ENCODE results near the gene HTRA3.

HTRA3 gene

GRCh38 chr4:8315435-8316250 lies 46.1 kb downstream of the HTRA3 start:
- DNase-seq, result no peak

GRCh38 chr4:8316251-8316771 lies 46.8 kb downstream of the HTRA3 start:
- no peak for DNase-seq

GRCh38 chr4:8316911-8317351 lies 47.4 kb downstream of the HTRA3 start:
- DNase-seq, result no peak

GRCh38 chr4:8317474-8317873 lies 47.9 kb downstream of the HTRA3 start:
- DNase-seq, result no peak

- DNase-seq, result no peak
Observed at GRCh38 chr4:8318509-8318908, 49.0 kb downstream of the HTRA3 start.

DNA sequence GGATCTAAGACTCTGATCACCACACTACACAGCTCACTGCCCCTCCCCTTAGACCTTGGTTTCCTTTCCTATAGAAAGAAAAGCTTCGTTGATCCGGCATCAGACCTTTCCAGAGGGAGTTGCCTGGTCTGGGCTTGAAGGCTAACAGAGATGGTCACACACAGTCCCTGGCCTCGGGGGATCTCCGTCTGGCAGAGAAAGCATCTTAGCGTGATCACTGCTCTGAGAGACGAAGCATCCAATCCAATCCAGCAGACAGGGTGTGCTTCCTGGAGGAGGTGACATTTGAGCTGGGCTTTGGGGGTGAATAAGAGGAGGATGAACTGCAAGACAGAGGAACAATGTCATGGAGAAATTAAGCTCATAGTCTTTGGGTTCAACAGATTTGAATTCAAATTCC lies 49.5 kb downstream of the HTRA3 start:
- no peak for DNase-seq

DNA sequence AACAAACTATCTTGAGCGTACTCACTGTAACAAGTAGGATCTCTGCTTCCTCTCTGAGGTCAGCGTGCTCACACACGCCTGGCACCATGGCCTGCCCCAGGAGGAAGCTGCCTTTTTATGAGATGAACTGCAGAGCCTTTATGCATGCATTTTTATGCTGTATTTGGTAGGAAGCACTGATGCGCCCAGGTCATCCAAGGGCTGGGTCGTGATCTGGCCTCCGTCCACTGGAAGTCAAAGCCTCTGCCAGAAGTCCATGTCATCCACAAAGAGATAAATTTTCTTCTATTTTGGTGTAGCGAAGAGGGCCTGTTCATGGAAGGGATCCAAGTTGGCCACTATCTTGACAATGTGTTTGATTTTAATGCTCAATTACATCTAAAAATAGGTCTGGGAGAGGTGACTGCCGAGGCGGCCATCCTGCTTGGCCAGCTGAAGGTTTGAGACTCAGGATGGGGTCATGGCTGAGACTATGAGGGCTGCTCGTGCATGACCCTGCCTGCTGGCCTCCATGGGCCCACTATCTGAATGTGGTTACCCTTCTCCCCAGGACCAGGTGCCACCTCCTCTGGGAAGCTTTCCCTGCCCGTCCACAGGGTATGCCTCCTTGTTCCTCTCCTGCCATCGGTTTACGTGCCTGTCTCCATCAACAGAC lies 50.3 kb downstream of the HTRA3 start:
- peak in 1 of 2 experiments; percentile 21 for DNase-seq

DNA sequence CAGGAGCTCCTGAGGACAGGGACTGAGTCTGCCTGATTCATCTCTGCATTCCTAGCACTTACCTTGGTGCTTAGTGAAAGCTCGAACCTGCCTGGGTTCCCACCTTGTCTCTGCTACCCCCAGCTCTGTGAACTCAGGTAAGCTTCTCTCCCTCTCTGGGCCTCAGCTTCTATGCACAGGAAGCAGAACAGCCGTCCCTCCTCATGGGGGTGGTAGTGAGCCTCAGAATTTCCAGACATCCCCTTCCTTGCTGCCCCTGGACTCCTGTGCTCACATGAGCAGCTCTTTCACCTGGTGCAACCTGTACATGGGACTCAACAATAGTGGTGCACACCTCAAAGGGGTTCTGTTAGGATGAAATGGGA lies 50.8 kb downstream of the HTRA3 start:
- DNase-seq, result no peak

DNA sequence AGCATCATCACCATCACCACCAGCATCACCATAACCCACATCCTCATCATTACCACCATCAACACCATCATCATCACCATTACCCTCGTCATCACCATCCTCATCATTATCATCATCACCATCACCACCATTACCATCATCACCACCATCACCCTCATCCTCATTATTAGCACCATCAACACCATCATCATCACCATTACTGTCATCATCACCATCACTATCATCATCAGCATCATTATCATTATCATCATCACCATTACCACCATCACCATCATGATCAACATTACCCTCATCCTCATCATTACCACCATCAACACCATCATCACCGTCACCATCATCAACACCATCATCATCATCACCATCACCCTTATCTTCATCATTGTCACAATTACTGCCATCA lies 51.7 kb downstream of the HTRA3 start:
- no peak for DNase-seq

GRCh38 chr4:8321771-8322170 lies 52.2 kb downstream of the HTRA3 start:
- no peak for DNase-seq

DNA sequence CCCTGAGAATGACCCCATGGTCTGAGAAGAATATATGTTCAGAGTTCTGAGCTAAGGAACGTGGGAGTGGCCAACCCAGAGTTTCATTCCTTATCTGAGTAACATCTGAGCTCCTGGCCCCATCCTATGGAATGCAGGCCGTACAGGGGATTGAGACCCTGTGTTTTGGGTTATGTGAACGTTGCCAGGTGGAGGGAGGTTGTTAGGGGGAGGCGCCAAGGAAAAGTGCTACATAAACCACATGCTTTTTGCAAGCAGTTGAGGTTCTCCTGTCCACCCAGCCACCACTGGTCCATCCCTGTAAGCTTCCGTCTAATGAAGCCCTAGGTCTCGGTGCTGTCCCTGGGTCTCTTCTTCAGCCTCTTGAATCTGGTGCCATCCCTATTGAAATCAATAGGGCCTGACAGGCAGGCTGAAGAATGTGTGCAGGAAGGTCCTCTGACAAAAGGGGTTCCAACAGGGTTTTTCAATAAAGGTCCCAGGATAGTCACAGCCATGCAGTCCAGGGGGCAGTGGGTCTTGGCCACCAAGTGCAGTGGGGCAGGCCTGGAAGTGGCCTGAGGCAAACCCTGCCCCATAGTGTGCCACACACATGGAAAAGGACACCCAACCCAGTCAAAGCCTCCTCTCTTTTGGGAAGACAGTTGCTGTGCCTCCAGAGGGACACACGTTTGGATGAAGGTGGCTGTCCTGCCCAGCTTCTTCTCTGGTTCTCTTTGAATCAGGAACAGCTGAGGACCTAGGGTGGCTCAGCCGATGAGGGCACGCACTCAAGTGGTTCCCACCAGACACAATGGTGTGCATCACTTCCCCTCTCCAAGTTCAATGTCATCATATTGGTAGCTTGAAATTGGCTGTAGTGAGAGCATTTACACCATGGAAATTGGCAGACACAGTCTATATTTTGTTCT lies 53.5 kb downstream of the HTRA3 start:
- no peak for DNase-seq

DNA sequence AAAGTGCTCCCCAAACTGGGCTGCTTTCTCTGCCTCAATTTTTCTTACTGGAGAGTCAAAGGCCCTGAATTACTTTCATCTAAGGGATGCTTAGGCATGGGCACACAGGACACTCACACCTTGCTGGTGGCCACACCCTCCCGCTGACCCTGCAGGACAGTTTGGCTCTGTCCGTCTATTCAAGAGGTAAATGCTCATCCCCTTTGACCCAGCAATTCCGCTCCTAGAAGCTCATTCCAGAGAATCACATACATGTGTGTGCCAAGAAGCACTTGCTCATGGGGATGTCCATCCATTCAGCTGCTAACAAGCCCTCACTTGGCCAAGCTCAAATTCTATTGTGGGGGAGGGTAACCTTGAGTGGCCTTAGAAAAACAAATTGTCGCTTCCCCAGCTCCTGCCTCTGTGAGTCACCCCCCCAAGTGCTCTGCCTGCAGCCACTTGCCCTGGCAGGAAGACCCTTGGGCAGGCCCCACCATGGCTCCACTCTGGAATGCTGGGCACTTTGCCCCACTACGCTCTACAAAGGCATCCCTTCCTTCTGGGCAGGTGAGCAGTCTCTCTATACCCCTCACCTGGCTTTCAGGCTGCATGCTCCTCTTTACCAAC lies 54.5 kb downstream of the HTRA3 start:
- DNase-seq, result no peak

DNA sequence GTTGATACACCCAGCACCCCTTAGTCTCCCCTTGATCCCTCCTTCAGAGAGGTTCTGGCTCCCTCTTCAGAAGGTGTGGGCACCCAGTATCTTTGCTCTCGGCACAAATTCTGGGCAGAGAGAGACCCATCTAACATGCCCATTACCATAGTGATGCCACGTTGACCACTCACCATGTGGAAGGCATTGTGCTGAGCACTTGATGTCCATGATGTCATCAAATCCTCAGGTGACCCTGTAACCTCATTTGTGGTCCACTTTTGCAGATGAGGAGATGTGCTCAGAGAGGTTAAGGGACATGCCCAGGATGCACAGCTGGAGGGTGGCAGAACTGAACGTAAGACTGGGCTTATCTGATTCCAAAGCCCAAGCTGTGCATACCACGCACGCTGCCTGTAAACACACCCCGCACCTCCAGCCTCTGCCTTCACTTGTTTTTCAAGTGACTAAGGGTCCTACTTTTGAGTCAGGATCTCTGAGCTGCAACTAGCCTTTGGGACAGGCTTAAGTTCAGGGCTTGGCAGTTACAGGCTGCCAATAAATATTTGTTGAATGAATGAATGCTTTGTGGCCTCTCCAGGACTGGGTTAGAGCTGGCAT lies 55.2 kb downstream of the HTRA3 start:
- DNase-seq, result no peak

DNA sequence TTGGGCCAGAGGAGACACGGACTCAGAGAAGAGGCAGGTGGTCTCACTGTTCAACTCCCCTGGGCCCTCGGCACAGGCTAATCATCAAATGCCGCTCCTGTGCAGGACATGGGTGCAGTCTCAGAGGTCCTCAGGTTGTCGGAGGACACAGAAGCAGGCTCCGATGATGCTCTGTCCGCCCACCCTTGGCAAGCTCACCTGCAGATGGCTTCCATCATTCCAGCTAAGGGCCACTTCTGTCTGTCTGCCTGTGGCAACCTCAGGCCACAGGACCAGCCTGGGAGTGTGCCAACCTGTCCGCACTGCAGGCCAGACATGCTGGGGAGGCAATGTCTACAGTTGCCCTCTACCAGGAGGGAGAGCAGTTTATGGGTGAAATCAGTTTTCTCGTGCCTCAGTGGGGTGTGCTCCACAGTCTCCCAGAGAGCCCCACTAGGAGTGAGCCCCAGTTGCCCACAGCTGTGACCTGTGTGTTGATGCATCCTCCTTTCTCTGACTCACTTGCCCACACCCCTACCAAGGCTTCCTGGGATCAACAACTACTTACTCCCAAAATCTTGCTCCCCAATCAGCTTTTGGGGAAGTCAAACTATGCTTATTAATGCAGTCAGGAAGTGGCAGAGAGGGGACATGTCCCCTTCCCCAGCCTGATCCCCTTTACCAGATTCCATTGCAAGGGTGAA lies 55.9 kb downstream of the HTRA3 start:
- no peak for DNase-seq

DNA sequence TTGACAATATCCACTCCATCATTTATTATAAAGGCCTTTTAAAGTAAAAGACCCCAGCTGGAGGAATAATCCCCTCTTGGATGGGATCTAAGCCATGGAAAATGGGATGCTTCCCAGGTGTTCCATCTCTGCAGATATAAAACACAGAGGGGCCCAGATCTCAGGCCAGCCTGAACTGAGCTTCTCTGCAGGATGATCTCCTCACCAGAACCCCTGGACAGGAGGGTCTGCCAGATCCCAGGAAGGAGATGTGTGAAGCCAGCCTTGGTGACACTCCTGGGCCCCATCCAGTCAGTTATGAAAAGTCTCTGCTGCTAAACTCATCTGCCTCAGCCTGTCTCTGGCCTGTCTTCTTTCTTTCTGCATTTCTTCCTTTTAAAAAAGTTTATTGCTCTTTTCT lies 56.7 kb downstream of the HTRA3 start:
- DNase-seq, result no peak

- DNase-seq, result no peak
Observed at GRCh38 chr4:8328456-8328855, 58.9 kb downstream of the HTRA3 start.

- DNase-seq, result no peak
Observed at GRCh38 chr4:8328866-8329559, 59.5 kb downstream of the HTRA3 start.

DNA sequence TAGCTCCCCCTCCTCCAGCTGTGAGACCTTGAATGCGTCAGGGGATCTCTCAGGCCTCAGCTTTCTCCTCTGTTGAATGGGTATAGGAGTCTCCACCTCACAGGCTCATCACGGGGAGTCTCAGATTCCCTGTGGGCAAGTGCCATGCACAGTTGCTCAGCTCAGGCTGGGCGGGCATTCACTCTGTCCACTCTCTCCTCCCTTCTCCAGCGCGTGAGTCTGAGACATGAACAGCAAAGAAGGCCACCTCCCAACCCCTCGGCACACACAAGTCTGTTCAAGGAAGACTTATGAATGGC lies 60.0 kb downstream of the HTRA3 start:
- DNase-seq, result no peak

DNA sequence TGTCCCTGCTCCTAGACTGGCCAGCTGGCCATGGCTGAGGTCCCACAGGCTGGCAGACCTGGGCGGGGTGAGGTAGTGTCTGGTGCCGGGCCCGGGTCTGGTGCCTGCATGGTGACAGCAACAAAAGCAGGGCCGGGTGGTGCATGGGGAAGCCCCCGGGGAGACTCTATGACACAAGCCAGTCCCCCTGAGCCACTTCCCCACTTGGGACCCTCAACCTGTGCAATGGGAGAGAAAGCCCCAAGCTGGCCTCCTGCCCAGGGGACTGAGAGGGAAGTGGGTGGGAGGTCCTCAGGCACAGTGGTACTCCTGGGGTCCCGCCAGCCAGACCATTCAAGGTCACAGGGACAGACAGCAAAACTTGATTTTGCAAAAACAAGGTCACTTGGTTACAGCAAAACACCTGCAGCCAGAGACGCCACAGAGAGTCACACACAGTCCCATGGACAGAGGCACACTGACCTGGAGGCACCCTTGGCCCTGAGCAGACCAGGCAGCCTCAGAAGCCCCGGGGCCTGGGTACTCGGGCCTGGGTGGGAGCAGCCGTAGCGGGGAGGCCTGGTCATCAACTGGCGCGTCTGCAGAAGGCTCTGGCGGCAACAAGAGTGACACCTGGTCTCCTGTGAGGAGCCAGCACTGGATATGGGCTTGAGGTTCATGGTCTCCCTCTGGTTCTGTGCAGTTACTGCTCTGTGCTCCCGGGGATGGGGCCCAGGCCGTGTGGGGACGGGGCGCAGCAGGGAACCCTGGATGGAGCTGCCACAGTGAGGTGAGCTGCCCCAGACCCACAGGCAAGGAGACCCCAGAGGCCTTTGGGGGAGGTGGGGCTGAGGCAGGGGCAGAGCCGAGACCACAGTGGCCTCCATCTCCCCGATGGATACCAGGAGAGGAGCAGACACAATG lies 60.6 kb downstream of the HTRA3 start:
- no peak for DNase-seq

Measured in cerebellar nuclear complex (tissue), 1 donor.